Measurements from ENCODE around the gene FCSK. TPM values are rescaled to one million over a fixed set of nuclear protein-coding genes. Genes with fewer than 3 reads are reported as not detected.

The FCSK gene
- total and polyA plus RNA-seq, 2 of the 8 experiments (the other 6 are each of a cell fraction or from before 2014, with no cell fraction given), result 4.6 to 5.1 TPM

DNA sequence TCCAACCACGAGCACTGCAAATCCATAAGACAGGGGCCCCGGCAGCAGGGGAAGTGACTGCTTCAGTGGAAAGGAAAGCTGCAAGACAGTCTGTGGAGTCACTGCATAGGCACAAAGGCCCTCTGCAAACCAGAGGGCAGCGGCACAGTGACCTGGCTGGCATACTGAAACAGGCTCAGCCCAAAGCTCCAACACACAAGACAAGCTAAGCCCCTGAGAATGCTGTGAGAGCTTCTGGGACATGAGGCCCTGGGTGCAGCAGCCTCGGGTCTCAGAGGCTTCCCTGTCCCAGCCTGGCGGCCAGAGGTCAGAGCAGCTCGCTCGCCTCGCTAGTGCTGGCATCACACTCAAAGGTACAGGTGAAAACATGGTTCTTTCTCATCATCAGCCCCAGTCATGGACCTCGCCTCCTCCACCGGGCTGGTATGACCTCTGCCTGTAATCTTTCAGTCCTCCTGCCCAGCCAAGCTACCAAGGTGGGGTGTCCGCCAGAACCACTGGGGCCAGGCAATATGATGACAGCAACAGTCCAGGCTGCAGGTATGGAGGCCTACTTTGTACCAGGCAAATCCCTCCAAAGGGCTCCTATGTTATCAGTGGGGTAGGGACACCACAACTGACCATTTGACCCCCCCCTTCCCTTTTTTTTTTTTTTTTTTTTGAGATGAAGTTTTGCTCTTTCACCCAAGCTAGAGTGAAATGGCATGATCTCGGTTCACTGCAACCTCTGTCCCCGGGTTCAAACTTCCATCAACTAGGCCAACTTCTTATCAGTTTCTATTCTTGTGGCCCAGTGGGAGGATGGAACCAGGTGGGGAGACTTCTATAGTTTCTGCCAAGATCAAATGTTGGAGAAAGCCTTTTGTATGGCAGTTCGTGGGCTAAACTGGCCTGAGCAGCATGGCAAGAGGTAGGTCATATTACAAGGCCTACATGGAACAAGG is 34.7 kb upstream of the FCSK start (continued):
- TF ChIP-seq, protein P1, sequence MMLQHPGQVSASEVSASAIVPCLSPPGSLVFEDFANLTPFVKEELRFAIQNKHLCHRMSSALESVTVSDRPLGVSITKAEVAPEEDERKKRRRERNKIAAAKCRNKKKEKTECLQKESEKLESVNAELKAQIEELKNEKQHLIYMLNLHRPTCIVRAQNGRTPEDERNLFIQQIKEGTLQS (IDR thresholded peaks at IDR 0.05; ENCODE audit: insufficient read depth, low read depth, low read length), result no peak
- no peak for TF ChIP-seq EP300 (IDR thresholded peaks at IDR 0.05; ENCODE audit: borderline replicate concordance in 1 of 2, low read depth in 2 of 2, low read length in 2 of 2)
- TF ChIP-seq CBX5 (IDR thresholded peaks at IDR 0.05; ENCODE audit: low read depth, low read length), result no peak
- TF ChIP-seq SIRT6 (IDR thresholded peaks at IDR 0.05; ENCODE audit: low read length), result no peak
- TF ChIP-seq CHD1 (IDR thresholded peaks at IDR 0.05; ENCODE audit: low read depth, low read length), result no peak
- TF ChIP-seq BACH1 (IDR thresholded peaks at IDR 0.05; ENCODE audit: low read length), result no peak
- no peak for TF ChIP-seq CEBPB (IDR thresholded peaks at IDR 0.05; ENCODE audit: low read depth, low read length)
